Mesenchymal stem cell (in vitro differentiated cells and primary cell): ENCODE measurements around the gene SLC11A2.

Experiments used
- DNase-seq: peaks from one replicate; pipeline ENCODE4 v3.0.0-alpha.2; 2013
- H2AFZ ChIP-seq: one replicate; pipeline ENCODE4 v1.6.1; 2013; ENCODE audit warnings: low read depth, mild to moderate bottlenecking, control low read depth, inconsistent platforms, low read length, moderate library complexity
- H2AK5ac ChIP-seq: 2 replicates; pipeline ENCODE4 v1.6.1; 2013; ENCODE audit warnings: low read length, moderate library complexity, mild to moderate bottlenecking, inconsistent platforms; ENCODE audit not compliant: severe bottlenecking
- H2BK120ac ChIP-seq: one replicate; pipeline ENCODE4 v1.6.1; 2013; ENCODE audit warnings: low read depth, mild to moderate bottlenecking, inconsistent platforms, low read length, moderate library complexity
- H2BK12ac ChIP-seq, 2 experiments: one replicate each; pipeline ENCODE4 v1.6.1; 2013; ENCODE audit warnings: inconsistent platforms in 2 of 2, low read length in 2 of 2, mild to moderate bottlenecking in 2 of 2, moderate library complexity in 2 of 2, control low read depth in 1 of 2
- H2BK15ac ChIP-seq: one replicate; pipeline ENCODE4 v1.6.1; 2013; ENCODE audit warnings: mild to moderate bottlenecking, low read depth, inconsistent platforms; ENCODE audit not compliant: poor library complexity, severe bottlenecking
- H2BK5ac ChIP-seq: 2 replicates; pipeline ENCODE4 v1.6.1; 2013; ENCODE audit warnings: low read depth, mild to moderate bottlenecking, low read length, control low read depth, inconsistent platforms; ENCODE audit not compliant: poor library complexity, severe bottlenecking
- H3K14ac ChIP-seq, 2 experiments: one replicate each; pipeline ENCODE4 v1.6.1; 2013; ENCODE audit warnings: inconsistent platforms in 2 of 2, low read length in 2 of 2, control low read depth in 1 of 2, mild to moderate bottlenecking in 1 of 2, moderate library complexity in 1 of 2
- H3K18ac ChIP-seq, 2 experiments: one replicate each; pipeline ENCODE4 v1.6.1; 2013; ENCODE audit warnings: inconsistent platforms in 2 of 2, low read length in 2 of 2, control low read depth in 1 of 2, low read depth in 1 of 2, mild to moderate bottlenecking in 1 of 2
- H3K23ac ChIP-seq, 2 experiments: one replicate each; pipeline ENCODE4 v1.6.1; 2013; ENCODE audit warnings: inconsistent platforms in 2 of 2, low read length in 2 of 2, mild to moderate bottlenecking in 2 of 2, moderate library complexity in 2 of 2, control low read depth in 1 of 2
- H3K27ac ChIP-seq: 2 replicates; pipeline ENCODE4 v1.5.1; 2013; ENCODE audit warnings: mild to moderate bottlenecking, moderate library complexity, low read length, control low read depth, inconsistent platforms; ENCODE audit not compliant: poor library complexity, severe bottlenecking
- H3K27me3 ChIP-seq, 2 experiments: 2 replicates each; pipeline versions ENCODE4 v1.6.1 to v1.7.0; 2013; ENCODE audit warnings: low read length in 2 of 2, mild to moderate bottlenecking in 2 of 2, moderate library complexity in 2 of 2, control low read depth in 1 of 2, inconsistent platforms in 1 of 2; ENCODE audit not compliant: control insufficient read depth in 1 of 2, insufficient read depth in 1 of 2
- H3K36me3 ChIP-seq, 2 experiments: 2 replicates each; pipeline versions ENCODE4 v1.6.1 to v1.7.0; 2013; ENCODE audit warnings: low read length in 2 of 2, control low read depth in 1 of 2, inconsistent platforms in 1 of 2, low read depth in 1 of 2, mild to moderate bottlenecking in 1 of 2; ENCODE audit not compliant: insufficient read depth in 2 of 2, control insufficient read depth in 1 of 2
- H3K4ac ChIP-seq, 2 experiments: one replicate each; pipeline ENCODE4 v1.6.1; 2013; ENCODE audit warnings: inconsistent platforms in 2 of 2, low read length in 2 of 2, mild to moderate bottlenecking in 2 of 2, moderate library complexity in 2 of 2, control low read depth in 1 of 2, low read depth in 1 of 2
- H3K4me1 ChIP-seq: 2 replicates; pipeline ENCODE4 v1.6.1; 2013; ENCODE audit warnings: low read depth, low read length, control low read depth; ENCODE audit not compliant: control insufficient read depth, insufficient read depth
- H3K4me2 ChIP-seq: 2 replicates; pipeline ENCODE4 v1.6.1; 2013; ENCODE audit warnings: low read length, mild to moderate bottlenecking, inconsistent platforms; ENCODE audit not compliant: poor library complexity, severe bottlenecking
- H3K4me3 ChIP-seq, 2 experiments: 2 replicates each; pipeline versions ENCODE4 v1.5.1 to v1.7.0; 2013; ENCODE audit warnings: low read length in 2 of 2, mild to moderate bottlenecking in 2 of 2, control low read depth in 1 of 2, low read depth in 1 of 2; ENCODE audit not compliant: insufficient read depth in 1 of 2
- H3K79me1 ChIP-seq: replicated peaks from 2 replicates; pipeline ENCODE4 v1.6.1; 2013; ENCODE audit warnings: mild to moderate bottlenecking, control low read depth, low read length, inconsistent platforms; ENCODE audit not compliant: poor library complexity, severe bottlenecking
- H3K9ac ChIP-seq: 2 replicates; pipeline ENCODE4 v1.7.0; 2013; ENCODE audit warnings: mild to moderate bottlenecking, low read length, moderate library complexity
- H3K9me3 ChIP-seq: 2 replicates; pipeline ENCODE4 v1.7.0; 2013; ENCODE audit warnings: mild to moderate bottlenecking, low read length; ENCODE audit not compliant: control insufficient read depth
- H4K8ac ChIP-seq: one replicate; pipeline ENCODE4 v1.6.1; 2013; ENCODE audit warnings: inconsistent platforms, mild to moderate bottlenecking, low read length, moderate library complexity
- H4K91ac ChIP-seq: one replicate; pipeline ENCODE4 v1.6.1; 2013; ENCODE audit warnings: mild to moderate bottlenecking, low read length, inconsistent platforms
- WGBS: methylation state at CpG from one replicate; pipeline ENCODE4 v1.1.7; 2013; ENCODE audit warnings: mixed read lengths; 5-methylcytosine and 5-hydroxymethylcytosine counted together

Gene SLC11A2

GRCh38 chr12:50947933-50948626 is 78.1 kb downstream of the SLC11A2 start:
- Histone ChIP-seq H3K23ac (no peak overlapping the region), H2BK120ac (no peak overlapping the region), H3K27ac (no peak overlapping the region), H3K4ac (no peak overlapping the region), H4K91ac (no peak overlapping the region), H2BK5ac (no peak overlapping the region), H3K18ac (no peak overlapping the region), H2AFZ (no peak overlapping the region), H3K4me3 (no peak overlapping the region), H4K8ac (no peak overlapping the region), H3K4me1 (no peaks in the 10 kb centered on the region), H3K27me3 (no peaks in the 10 kb centered on the region), H2BK12ac (no peak overlapping the region), H3K36me3 (peaks cover 0 to under 1% of the 10 kb centered on the region in 2 experiments), H3K9ac (no peak overlapping the region), H2AK5ac (no peak overlapping the region), H3K9me3 (no peaks in the 10 kb centered on the region), H3K4me2 (no peak overlapping the region), H3K79me1 (no peaks in the 10 kb centered on the region), H3K14ac (no peak overlapping the region), H2BK15ac (no peak overlapping the region)
- no peak for DNase-seq
- 78% methylated on average over 3 of the region's 3 CpGs for WGBS

- peaks cover 0 to 13% of the 10 kb centered on the region in 2 experiments for H3K36me3 ChIP-seq
- no peak overlapping the region for H2BK5ac ChIP-seq
- H2BK15ac ChIP-seq: no peak overlapping the region
- no peak overlapping the region for H3K14ac ChIP-seq
- H3K9me3 ChIP-seq: peaks cover 6% of the 10 kb centered on the region
- H3K4me3 ChIP-seq: no peak overlapping the region
- H3K4me1 ChIP-seq: peaks cover 2% of the 10 kb centered on the region
- H3K23ac ChIP-seq: no peak overlapping the region
- H2BK12ac ChIP-seq: no peak overlapping the region
- 100% methylated on average over 1 of the region's 1 CpG for WGBS
- H3K4ac ChIP-seq: no peak overlapping the region
- no peak overlapping the region for H2BK120ac ChIP-seq
- H4K8ac ChIP-seq: no peak overlapping the region
- no peak overlapping the region for H4K91ac ChIP-seq
- H3K27ac ChIP-seq: no peak overlapping the region
- H3K9ac ChIP-seq: no peak overlapping the region
- H3K79me1 ChIP-seq: no peaks in the 10 kb centered on the region
- H2AK5ac ChIP-seq: no peak overlapping the region
- H3K4me2 ChIP-seq: no peak overlapping the region
- H2AFZ ChIP-seq: no peak overlapping the region
- no peak for DNase-seq
- no peak overlapping the region for H3K18ac ChIP-seq
- no peaks in the 10 kb centered on the region for H3K27me3 ChIP-seq
These were observed 88.5 kb downstream of the SLC11A2 start for GRCh38 chr12:50937653-50938052.

GRCh38 chr12:50936821-50937530 is 89.2 kb downstream of the SLC11A2 start:
- peak overlapping the region; percentile 44 for H2BK15ac ChIP-seq
- H3K4me1 ChIP-seq: peaks cover 2% of the 10 kb centered on the region
- no peak overlapping the region for H3K4me2 ChIP-seq
- peaks cover 6% of the 10 kb centered on the region for H3K9me3 ChIP-seq
- no peak overlapping the region for H3K4me3 ChIP-seq
- peak overlapping the region in 1 of 2 experiments; percentile 43 for H2BK12ac ChIP-seq
- H3K27ac ChIP-seq: no peak overlapping the region
- no peaks in the 10 kb centered on the region for H3K79me1 ChIP-seq
- H2AFZ ChIP-seq: no peak overlapping the region
- peaks cover 0 to 18% of the 10 kb centered on the region in 2 experiments for H3K36me3 ChIP-seq
- H2AK5ac ChIP-seq: no peak overlapping the region
- no peak overlapping the region for H3K14ac ChIP-seq
- WGBS: 88% methylated on average over 9 of the region's 9 CpGs
- H3K4ac ChIP-seq: no peak overlapping the region
- no peak overlapping the region for H2BK5ac ChIP-seq
- no peak for DNase-seq
- H3K27me3 ChIP-seq: no peaks in the 10 kb centered on the region
- no peak overlapping the region for H3K9ac ChIP-seq
- peak overlapping the region; percentile 2 for H4K8ac ChIP-seq
- peak overlapping the region; percentile 67 for H4K91ac ChIP-seq
- H2BK120ac ChIP-seq: no peak overlapping the region
- peak overlapping the region in 1 of 2 experiments; percentile 74 for H3K18ac ChIP-seq
- H3K23ac ChIP-seq: no peak overlapping the region
